Adrenal gland (tissue), 12 donors: ENCODE data around the gene SOS1. TPM values are rescaled to one million over a fixed set of nuclear protein-coding genes. Genes with fewer than 3 reads are reported as not detected.
"Not testable (repeated sequence)": the region's sequence is repeated elsewhere in the genome, so short reads cannot be mapped to it uniquely, and the experiment has no call there.

Source experiments
- DNase-seq, 7 donors: peaks; one replicate each; pipeline ENCODE4 v3.0.0-alpha.2; 2019 to 2020
- H3K27ac ChIP-seq, 5 donors: fragments of 200-600 bp; sonication (generic) in 4 of 5; 1 replicate in 3 of 5; 2 replicates in 2 of 5; pipeline versions ENCODE4 v1.5.1 to v1.8.0; 2016 to 2020; ENCODE audit warnings: mild to moderate bottlenecking in 1 of 5
- H3K27me3 ChIP-seq: fragments of 200-600 bp; 2 replicates; pipeline ENCODE4 v1.8.0; 2021
- H3K36me3 ChIP-seq, 2 donors: fragments of 200-600 bp; replicated peaks in 1 of 2; 1 replicate in 1 of 2; 2 replicates in 1 of 2; pipeline versions ENCODE4 v1.5.1 to v1.8.0; 2018 to 2022
- H3K4me1 ChIP-seq, 2 donors: fragments of 200-600 bp; replicated peaks in 1 of 2; 1 replicate in 1 of 2; 2 replicates in 1 of 2; pipeline versions ENCODE4 v1.5.1 to v1.8.0; 2018 to 2021
- H3K4me3 ChIP-seq, 4 donors: fragments of 200-600 bp; sonication (generic) in 3 of 4; one replicate each; pipeline ENCODE4 v1.5.1; 2016 to 2018
- H3K9me3 ChIP-seq, 3 donors: fragments of 200-600 bp; sonication (generic) in 1 of 3; replicated peaks in 1 of 3; 1 replicate in 2 of 3; 2 replicates in 1 of 3; pipeline versions ENCODE4 v1.5.1 to v1.8.0; 2016 to 2021
- POLR2A ChIP-seq, 2 donors: fragments of 450-650 bp; IDR thresholded peaks; one replicate each; pipeline ENCODE4 v1.6.1; 2017; ENCODE audit warnings: antibody characterized with exemption in 2 of 2, mild to moderate bottlenecking in 2 of 2, moderate library complexity in 1 of 2
- WGBS, 4 donors: extraction: QIAGEN DNeasy Blood & Tissue Kit in 2 of 4; methylation state at CpG; one replicate each; pipeline versions ENCODE4 v1.1.5 to v1.1.7; 2013 to 2017; 5-methylcytosine and 5-hydroxymethylcytosine counted together
- intact Hi-C, 2 donors: fragments of 100-400 bp; cut with DNase I; formaldehyde crosslinking; loops; one replicate each; pipeline versions ENCODE4 v1.14.1 to v1.15.0; 2022 to 2023
- polyA plus RNA-seq, 3 donors: library from polyadenylated mRNA; stranded (reverse); fragments of 200-250 nt in 2 of 3; fragments of 350-450 nt in 1 of 3; fragmentation: Illumina TruSeq in 1 of 3; extraction: RNeasy Lipid Tissue Mini Kit (QIAGEN cat#74804) in 1 of 3; gene quantifications; one replicate each; pipeline ENCODE4 v1.2.3, GENCODE V29; 2013 to 2014
- total RNA-seq, 9 donors: library from RNA; depleted of rRNA in 4 of 9; stranded (reverse); fragments of >200 nt in 4 of 9; fragments of 120-200 nt in 1 of 9; fragmentation: NEBNext Ultra II Directional in 1 of 9; extraction: Animal tissue kit (Norgen Biotek cat#: 25700) in 1 of 9; gene quantifications; one replicate each; pipeline versions ENCODE4 v1.1.0 to v1.2.4, GENCODE V29; 2013 to 2023
- TF ChIP-seq, protein P1 (sequence below), 6 experiments: fragments of 450-650 bp in 4 of 6; fragments of 200-600 bp in 2 of 6; sonication (generic) in 1 of 6; IDR thresholded peaks; 1 replicate in 5 of 6; 2 replicates in 1 of 6; pipeline versions ENCODE4 v1.5.1 to v1.8.0; 2016 to 2021; ENCODE audit warnings: antibody characterized with exemption in 6 of 6, mild to moderate bottlenecking in 2 of 6, moderate library complexity in 1 of 6
- donor health status: healthy with polysubstance abuse.
- donor health status: Bipolar disorder and iron deficiency.
- donor health status: DM: yes; HTN: yes; CAD: no.
- donor health status: DM: no; HTN: no; CAD: no.
- donor health status: DM: no; HTN: no; CAD: no.
- donor health status: DM: yes; HTN: yes; CAD: no.

SOS1 gene
- total and polyA plus RNA-seq, 12 donors = 6.4 to 42.0 (median 26.5) TPM

DNA sequence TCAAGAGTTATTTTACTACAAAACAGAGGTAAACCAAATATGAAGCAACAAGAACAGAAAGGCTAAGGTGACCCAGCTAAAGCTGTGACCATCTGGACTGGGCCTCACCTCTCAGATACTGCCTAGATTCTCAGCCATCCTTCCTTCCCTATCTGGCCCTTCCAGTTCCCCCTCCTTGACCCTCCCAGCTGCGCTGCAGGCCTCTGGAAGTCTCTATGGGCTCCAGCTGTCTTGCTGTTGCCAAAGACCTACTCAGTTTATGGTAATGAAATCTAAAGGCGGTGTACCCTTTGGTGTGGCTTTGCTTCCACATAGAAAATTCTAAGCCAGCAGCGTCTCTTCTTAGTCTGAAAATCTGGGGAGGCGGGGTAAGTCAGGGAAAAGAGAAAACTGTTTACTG, 175.5 kb downstream of the SOS1 start:
- peak overlapping the region in 1 of 5 donors; percentile 13 for H3K27ac ChIP-seq
- intact Hi-C loops = no loop called here
- no peaks in the 10 kb centered on the region for H3K27me3 ChIP-seq
- no peak for TF ChIP-seq POLR2A (IDR thresholded peaks at IDR 0.05)
- TF ChIP-seq, protein P1, sequence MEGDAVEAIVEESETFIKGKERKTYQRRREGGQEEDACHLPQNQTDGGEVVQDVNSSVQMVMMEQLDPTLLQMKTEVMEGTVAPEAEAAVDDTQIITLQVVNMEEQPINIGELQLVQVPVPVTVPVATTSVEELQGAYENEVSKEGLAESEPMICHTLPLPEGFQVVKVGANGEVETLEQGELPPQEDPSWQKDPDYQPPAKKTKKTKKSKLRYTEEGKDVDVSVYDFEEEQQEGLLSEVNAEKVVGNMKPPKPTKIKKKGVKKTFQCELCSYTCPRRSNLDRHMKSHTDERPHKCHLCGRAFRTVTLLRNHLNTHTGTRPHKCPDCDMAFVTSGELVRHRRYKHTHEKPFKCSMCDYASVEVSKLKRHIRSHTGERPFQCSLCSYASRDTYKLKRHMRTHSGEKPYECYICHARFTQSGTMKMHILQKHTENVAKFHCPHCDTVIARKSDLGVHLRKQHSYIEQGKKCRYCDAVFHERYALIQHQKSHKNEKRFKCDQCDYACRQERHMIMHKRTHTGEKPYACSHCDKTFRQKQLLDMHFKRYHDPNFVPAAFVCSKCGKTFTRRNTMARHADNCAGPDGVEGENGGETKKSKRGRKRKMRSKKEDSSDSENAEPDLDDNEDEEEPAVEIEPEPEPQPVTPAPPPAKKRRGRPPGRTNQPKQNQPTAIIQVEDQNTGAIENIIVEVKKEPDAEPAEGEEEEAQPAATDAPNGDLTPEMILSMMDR (IDR thresholded peaks at IDR 0.05) = no peak
- no peaks in the 10 kb centered on the region for H3K4me1 ChIP-seq
- no peaks in the 10 kb centered on the region for H3K36me3 ChIP-seq
- WGBS, 4 donors = 88 to 95% (median 90%) methylated on average over 4 of the region's 4 CpGs
- DNase-seq = no peak
- no peak overlapping the region for H3K4me3 ChIP-seq
- H3K9me3 ChIP-seq = no peaks in the 10 kb centered on the region

GRCh38 chr2:38943784-38944183, 177.1 kb downstream of the SOS1 start:
- H3K4me1 ChIP-seq = no peaks in the 10 kb centered on the region
- no peak overlapping the region for H3K4me3 ChIP-seq
- no peaks in the 10 kb centered on the region for H3K36me3 ChIP-seq
- intact Hi-C loops = no loop called here
- no peak for TF ChIP-seq POLR2A (IDR thresholded peaks at IDR 0.05)
- TF ChIP-seq, protein P1 (IDR thresholded peaks at IDR 0.05) = no peak
- H3K27me3 ChIP-seq = no peaks in the 10 kb centered on the region
- H3K9me3 ChIP-seq = no peaks in the 10 kb centered on the region
- no peak for DNase-seq
- no peak overlapping the region for H3K27ac ChIP-seq

GRCh38 chr2:38940746-38941145, 180.1 kb downstream of the SOS1 start:
- no peak for DNase-seq
- no peaks in the 10 kb centered on the region for H3K4me1 ChIP-seq
- H3K27ac ChIP-seq = no peak overlapping the region
- no peak overlapping the region for H3K4me3 ChIP-seq
- no peaks in the 10 kb centered on the region for H3K9me3 ChIP-seq
- H3K36me3 ChIP-seq = no peaks in the 10 kb centered on the region
- intact Hi-C loops = no loop called here
- TF ChIP-seq POLR2A (IDR thresholded peaks at IDR 0.05) = no peak
- 76 to 95% (median 91%) methylated on average over 1 of the region's 1 CpG for WGBS, 4 donors
- H3K27me3 ChIP-seq = no peaks in the 10 kb centered on the region

GRCh38 chr2:38937548-38937947, 183.3 kb downstream of the SOS1 start:
- no peak overlapping the region for H3K4me3 ChIP-seq
- intact Hi-C loops = no loop called here
- no peaks in the 10 kb centered on the region for H3K9me3 ChIP-seq
- H3K27me3 ChIP-seq = no peaks in the 10 kb centered on the region
- H3K4me1 ChIP-seq = peaks cover 0 to 3% of the 10 kb centered on the region in 2 donors
- no peak for TF ChIP-seq POLR2A (IDR thresholded peaks at IDR 0.05)
- TF ChIP-seq, protein P1 (IDR thresholded peaks at IDR 0.05) = no peak
- no peak overlapping the region for H3K27ac ChIP-seq
- DNase-seq = no peak
- H3K36me3 ChIP-seq = no peaks in the 10 kb centered on the region
- WGBS, 4 donors = 78 to 98% (median 95%) methylated on average over 3 of the region's 3 CpGs

DNA sequence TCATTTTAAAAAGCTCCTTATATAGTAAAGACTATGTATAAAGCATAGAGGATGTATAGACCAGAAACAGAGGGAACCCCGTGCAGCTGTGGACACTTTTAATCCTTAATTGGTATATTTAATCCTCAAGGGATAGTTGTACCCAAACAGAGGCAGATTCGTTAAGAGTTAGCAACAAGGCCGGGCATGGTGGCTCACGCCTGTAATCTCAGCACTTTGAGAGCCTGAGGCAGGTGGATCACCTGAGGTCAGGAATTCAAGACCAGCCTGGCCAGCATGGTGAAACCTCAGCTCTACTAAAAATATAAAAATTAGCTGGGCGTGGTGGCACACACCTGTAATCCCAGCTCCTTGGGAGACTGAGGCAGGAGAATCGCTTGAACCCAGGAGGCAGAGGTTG, 184.3 kb downstream of the SOS1 start:
- 88 to 98% (median 95%) methylated on average over 6 of the region's 6 CpGs for WGBS, 4 donors
- H3K27me3 ChIP-seq, H3K4me1 ChIP-seq, H3K27ac ChIP-seq, intact Hi-C loops, H3K36me3 ChIP-seq, H3K4me3 ChIP-seq, H3K9me3 ChIP-seq, DNase-seq: not testable (repeated sequence)
